CMK (cell line): ENCODE measurements around the gene PRKCZ.

Experiments used
- DNase-seq: peaks from one replicate; pipeline ENCODE4 v3.0.0-alpha.2; 2010; ENCODE audit warnings: low read depth

Gene PRKCZ

DNA sequence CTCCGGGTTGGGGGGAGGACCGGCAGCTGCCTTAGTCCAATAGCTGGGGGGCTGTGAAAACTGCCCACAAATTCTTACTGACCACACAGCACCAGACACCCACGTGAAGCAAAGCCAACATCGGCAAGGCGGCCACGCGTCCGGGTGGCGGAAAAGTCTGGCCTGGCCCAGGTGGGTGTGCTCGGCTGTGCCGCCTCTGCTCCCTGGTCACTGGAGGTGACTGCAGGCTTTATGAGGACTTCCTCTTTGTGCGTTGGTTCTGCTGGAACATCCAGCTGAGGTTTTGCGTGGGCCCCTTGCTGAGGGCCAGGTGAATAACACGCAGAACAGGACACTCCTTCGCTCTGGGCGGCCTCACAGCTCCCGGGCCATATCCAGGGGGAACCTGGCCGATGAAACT lies 108.9 kb downstream of the PRKCZ start:
- no peak for DNase-seq

DNA sequence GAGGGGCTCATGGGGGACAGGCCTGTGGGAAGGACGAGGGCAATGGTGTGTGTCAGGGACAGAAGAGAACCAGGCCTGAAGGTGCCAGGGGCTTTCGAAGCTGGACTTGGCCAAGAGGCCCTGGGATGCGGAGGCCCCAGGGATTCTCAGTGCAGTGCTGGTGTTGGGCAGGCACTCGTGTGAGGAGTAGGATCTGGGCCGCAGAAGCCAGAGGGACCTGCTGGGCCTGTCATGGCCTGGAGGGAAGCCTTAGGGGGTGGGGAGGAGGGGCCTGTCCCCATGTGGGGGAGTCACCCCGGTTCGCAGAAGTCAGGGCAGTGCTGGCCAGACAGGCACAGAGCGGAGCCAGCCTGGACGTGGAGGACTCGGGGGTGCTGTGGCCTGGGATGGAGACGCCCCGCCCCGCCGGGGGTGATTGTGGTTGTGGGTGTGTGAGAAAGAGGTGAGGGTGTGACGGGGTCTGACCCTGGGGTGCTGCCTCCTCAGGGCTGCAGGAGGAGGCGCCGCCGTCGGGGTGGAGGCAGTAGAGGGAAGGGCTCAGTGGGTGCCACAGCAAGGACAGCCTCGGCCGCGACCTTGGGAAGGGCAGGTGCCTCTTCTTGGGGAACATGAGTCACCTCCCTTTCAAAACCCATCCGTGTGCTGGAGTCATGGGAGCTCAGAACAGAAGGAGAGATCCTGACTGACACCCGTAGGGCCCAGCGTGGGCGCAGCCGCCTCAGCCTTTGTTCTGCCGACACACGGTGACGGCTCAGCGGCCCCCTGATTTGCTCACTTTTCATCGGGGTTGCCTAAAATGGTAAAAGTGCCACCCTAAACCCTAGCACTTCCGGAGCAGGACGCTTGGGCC lies 110.5 kb downstream of the PRKCZ start:
- no peak for DNase-seq

DNA sequence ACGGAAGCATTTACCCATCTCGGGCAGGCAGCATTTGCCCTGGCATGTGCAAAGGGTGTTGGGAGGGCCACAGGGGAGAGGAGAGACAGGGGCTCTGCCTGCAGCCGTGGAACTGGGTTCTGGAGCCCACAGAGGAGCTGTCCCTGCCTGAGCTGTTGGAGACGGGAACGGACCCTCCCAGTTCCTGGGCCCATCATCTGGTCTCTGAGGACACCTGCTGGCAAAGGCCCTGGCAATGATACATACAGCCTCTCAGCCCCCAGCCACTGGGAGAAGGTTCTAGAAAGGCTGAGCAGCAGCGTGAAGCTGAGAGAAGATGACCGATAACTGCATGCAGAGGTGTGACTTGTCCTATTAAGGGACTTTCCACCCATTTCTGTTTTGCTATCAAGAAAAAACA lies 113.0 kb downstream of the PRKCZ start:
- DNase-seq = no peak

DNA sequence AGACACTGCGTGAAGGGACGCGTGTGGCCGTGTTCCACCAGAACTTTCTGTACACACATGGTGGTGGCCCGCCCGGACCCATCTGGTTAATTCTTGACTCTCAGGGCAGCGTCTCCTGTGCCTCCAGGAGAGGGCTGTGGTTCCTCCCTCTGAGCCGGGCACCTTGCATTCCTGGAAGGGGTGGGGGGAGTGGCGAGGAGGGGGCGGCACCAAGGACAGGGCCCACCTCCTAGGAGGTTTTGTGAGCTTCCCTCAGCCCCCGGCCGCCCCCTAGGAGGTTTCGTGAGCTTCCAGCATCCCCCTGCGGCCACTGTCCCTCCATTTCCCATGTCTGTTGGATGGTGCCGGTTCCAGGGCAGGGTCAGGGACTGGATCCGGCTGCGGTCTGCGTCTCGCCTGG lies 115.4 kb downstream of the PRKCZ start:
- DNase-seq = no peak

DNA sequence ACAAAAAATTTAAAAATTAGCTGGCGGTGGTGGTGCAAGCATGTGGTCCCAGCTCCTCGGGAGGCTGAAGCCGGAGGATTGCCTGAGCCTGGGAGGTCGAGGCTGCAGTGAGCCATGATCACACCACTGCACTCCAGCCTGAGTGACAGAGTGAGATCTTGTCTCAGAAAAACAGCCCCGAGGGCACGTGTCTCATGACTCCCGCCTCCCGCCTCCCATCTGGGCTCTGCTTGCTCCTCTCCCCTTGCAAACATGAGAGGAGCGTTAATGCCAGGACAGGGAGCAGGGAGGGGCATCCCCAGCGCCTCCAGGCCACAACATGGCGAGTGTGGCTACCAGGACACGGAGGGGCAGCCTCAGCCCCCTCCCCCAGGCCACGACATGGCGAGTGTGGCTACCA lies 116.0 kb downstream of the PRKCZ start:
- DNase-seq = no peak

DNA sequence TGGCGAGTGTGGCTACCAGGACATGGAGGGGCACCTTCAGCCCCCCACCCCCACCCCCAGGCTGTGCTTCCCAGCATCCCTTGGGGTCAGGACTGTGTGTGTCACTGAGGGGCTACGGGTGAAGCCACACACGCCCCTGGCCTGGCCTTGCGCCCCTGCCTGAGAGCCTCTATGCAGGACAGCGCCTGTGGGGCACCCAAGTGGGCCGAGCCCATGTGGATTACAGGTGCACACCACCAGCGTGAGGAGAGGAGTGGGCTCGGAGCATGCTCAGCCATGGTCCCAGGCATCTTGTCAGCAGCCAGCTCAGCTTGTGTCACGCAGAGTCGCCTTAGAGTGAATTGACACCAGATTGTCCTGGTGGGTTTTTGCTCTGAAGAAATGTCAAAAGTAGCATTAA lies 116.5 kb downstream of the PRKCZ start:
- DNase-seq = no peak

DNA sequence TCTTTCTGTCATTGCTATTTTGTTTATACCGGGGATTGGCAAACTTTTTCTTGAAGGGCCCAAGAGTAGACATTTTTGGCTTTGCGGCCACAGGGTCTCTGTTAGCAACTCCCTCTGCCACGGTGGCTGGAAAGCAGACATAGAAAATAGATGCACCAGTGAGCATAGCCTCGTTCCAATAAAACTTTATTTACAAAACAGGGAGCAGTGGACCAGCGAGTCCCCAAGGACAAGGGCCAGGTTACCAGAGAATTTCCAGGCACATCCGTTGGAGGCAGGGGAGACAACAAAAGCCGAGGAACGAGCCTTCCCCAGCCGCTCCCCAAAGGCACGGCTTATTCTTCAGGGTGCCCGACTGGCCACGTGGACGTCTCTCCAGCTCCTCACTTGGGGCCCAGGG lies 117.9 kb downstream of the PRKCZ start:
- DNase-seq = no peak

DNA sequence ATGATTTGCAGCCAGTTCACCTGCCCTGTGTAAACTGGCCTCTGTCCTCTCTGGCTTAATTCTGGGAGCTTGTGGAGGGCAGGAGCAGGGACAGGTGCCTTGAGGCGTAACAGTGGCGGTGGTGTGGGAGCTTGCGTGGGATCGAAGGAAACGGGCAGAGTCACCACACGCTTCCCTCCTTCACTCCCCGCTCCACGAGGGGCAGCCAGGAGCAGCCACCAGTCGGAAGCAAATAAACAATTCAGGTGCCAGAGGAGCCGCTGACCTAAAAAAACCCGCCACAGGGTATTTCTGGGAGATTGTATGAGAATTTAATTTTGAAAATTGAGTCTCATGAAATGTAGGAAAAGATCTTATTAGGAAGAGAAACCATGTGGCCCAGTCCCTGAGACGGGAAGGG lies 118.3 kb downstream of the PRKCZ start:
- DNase-seq = no peak

DNA sequence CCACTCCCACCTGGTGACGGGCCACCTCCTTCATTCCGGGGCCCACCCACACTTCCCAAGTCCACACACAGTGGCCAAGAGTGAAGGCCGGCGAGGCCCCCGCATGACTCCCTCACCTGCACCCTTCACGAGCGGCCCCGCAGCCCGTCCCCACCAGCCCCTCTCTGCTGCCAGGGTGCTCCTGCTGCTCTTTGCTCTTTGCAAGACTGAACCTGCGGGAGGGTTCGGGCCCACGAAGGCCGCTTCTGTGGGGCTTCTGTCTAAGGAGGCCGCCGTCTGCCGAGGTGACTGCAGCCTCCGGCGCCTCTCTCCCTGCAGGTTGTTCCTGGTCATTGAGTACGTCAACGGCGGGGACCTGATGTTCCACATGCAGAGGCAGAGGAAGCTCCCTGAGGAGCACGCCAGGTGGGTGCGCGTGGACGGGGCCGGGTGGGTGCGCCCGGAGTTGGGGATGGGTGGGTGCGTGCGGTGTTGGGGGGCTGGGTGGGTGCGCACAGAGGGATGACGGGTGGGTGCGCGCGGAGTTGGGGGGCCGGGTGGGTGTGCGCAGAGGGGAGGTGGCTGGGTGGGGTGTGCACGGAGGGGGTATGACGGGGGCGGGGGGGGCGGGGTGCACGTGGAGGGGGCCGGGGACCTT lies 119.1 kb downstream of the PRKCZ start:
- DNase-seq = no peak

DNA sequence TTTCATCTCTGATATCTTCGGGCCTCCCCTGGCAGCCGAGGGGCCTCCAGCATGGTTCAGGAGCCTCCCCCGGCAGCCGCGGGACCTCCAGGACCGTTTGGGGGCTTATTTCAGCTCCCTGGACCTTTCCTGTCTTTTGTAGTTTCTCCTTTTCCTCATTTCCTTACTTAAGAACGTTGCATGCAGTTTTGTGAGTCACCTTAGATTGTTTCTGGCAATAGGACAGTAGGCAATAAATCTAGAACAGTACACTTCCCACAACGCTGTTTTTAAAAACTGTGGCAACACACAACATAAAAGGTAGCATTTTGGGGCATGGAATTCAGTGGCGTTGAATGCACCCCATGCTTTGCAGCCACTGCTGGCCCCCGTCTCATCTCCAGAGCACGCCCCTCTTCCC lies 120.0 kb downstream of the PRKCZ start:
- no peak for DNase-seq

DNA sequence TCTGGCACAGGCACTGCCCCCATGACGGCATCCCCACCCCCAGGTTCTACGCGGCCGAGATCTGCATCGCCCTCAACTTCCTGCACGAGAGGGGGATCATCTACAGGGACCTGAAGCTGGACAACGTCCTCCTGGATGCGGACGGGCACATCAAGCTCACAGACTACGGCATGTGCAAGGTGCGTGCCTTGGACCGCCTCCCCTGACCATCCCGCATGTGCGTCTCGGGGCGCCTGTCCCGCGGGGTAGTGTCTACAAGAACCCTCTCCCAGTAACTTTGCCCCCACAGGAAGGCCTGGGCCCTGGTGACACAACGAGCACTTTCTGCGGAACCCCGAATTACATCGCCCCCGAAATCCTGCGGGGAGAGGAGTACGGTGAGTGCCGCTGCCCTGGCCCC lies 121.8 kb downstream of the PRKCZ start:
- no peak for DNase-seq

DNA sequence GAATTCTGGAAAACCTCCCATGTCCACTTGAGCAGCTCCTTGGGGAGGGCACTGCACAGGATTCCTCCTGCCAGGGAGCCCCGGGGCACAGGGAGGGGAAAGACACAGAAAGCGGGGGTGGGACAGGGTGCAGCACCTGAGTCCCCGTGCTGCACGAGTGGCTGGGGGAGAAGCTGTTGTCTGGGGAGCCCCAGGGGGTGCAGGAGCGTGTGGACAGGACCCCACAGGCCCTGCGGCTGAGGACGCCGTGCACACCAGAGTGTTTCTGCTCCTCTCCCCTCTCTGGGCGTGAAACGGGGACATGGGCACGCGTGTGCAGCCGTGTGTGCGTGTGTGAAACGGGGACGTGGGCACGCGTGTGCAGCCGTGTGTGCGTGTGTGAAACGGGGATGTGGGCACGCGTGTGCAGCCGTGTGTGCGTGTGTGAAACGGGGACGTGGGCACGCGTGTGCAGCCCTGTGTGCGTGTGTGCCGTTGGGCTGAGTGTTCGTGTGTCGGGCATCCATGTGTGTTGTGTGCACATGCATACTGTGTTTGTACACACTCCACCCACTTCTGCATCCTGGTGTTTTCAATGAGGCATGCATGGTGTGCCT lies 122.4 kb downstream of the PRKCZ start:
- no peak for DNase-seq

DNA sequence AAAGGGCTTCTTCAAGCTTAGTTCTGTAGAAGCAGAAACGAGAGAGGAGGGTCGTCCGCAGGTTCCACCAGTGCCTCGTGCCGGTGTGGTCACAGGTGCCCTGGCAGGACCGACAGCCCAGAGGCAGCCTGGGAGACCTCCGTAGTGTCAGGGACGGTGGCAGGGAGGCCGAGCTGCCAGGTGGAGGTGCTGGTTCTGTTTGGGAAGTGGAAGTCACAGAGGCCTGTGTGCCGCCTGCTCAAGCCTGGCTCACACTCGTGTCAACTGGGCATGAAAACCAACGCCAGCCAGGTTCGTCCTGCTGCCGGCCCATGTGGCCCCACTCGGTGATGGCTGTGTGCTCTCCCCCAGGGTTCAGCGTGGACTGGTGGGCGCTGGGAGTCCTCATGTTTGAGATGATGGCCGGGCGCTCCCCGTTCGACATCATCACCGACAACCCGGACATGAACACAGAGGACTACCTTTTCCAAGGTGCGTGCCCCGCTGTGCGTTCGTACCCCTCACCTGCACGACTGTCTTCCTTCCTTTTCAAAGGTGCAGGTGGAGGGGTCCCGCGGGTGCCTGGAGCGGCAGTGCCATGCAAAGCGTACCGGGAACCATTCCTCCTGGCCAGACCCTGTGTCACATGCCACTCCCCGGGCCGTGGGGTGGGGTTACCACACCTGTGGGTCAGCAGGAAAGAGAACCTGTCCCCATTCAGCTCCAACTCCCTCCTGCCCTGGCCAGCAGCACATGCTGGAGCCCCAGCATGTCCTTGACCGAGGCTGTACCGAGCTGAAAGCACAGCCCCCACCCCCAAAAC lies 123.5 kb downstream of the PRKCZ start:
- DNase-seq = no peak

DNA sequence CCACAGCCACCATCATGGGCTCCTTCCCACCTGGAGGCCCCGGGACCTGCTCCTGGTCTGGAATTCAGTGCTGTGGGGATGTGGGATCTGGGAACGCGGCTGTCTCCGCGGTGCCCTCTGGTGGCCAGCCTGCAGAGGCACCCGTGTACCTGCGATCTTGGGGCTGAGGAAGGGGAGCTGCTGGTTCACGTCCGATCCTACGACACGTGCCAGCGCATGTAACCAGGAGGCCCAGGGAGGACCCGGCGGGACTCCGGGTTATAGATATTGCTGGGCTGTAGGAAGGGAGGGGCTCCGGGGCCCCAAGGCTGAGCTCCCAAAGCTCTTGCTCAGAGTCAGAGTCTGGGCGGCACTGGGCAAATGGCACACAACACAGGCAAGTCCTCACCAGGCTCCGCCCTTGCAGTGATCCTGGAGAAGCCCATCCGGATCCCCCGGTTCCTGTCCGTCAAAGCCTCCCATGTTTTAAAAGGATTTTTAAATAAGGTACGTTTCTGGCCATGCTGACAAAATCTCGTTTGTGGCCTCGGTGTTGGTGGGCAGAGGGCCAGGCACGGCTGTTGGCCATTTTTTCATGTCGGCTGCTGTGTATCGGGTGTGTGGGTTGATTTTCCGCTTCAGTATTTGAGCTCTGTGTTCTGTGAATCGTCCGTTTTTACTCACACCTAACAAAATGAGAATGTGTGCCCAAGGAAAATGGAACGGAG lies 124.3 kb downstream of the PRKCZ start:
- DNase-seq = peak; percentile 52

DNA sequence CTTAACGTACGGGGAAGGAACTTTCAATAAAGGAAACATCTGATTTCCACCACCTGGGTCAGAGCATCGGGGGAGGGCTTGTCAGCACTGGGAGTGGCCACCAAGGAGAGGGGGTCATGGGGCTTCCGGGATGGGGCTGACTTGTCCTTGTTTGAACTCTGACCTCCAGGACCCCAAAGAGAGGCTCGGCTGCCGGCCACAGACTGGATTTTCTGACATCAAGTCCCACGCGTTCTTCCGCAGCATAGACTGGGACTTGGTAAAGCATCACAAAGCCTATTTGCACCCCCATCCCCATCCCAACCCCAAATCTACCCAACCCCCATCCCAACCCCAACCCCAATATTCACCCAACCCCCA lies 124.8 kb downstream of the PRKCZ start:
- no peak for DNase-seq

DNA sequence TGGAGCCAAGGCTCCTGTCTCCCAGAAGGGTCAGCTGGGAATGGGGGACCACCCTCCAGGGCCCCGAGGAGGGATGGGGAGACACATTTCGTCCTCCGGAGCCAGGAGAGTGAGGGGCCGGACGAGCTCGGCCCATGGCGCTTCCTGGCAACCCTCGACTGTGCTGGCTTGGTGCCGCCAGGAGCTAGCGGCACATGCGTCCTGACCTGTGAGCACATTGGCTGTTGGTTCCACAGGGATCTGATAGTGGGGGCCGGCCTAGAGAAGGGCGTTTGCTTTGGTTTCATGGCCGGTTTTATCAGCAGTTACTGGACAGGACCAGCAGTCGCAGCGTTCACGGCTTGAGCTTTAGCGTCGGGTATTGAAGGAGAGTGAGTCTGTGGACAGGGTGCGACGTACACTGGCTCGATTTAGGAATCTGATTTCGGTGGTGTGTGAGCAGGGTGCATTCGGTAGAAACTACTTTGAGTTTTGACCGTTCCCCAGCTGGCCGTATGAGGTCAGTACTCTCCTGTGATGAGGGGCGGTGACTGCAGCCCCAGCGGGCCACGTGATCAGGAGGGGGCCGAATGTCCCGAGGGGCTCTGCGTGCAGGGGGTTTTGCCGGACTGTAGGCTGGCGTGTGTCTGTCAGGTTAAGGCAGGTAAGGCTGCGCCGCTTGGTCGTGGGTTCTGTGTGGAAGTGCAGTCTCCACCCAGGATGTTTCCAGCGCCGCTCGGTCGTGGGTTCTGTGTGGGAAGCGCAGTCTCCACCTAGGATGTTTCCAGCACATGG lies 125.7 kb downstream of the PRKCZ start:
- no peak for DNase-seq

DNA sequence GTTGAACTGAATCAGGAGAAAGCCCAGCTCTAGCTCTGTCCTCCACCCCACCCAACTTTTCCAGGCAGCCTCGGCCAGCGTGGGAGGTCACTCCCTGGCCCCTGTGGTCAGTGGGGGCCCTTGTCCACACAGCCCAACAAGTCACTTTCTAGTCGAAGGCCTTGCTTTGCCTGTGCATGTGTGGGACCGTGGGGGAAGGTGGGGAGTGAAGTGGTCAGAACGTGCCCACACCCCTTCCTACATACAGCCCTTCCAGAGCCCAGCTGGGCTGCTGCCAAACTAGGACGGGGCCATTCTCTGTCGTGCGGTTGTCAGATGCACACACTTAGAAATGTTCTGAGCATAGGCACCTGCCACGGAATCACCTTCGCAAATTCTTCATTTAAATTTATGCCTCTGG lies 126.4 kb downstream of the PRKCZ start:
- DNase-seq = no peak

DNA sequence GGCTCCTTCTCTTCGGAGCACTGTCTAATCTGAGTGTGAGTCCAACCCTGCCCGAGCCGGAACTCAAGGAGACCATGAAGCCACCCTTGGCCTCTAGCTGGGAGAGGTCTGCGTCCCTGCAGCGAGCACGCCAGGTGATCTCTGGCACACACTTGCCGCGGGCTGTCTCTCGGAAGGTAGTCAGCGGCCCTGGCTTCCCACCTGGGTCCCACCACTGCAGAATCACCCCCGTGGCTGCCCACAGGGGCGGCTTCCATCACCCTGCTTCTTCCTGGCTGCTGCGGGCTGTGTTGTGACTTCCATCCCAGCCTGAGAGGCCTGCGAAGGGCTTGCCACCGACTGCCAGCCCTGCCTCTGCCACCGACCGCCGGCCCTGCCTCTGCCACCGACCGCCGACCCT lies 127.3 kb downstream of the PRKCZ start:
- DNase-seq = no peak

DNA sequence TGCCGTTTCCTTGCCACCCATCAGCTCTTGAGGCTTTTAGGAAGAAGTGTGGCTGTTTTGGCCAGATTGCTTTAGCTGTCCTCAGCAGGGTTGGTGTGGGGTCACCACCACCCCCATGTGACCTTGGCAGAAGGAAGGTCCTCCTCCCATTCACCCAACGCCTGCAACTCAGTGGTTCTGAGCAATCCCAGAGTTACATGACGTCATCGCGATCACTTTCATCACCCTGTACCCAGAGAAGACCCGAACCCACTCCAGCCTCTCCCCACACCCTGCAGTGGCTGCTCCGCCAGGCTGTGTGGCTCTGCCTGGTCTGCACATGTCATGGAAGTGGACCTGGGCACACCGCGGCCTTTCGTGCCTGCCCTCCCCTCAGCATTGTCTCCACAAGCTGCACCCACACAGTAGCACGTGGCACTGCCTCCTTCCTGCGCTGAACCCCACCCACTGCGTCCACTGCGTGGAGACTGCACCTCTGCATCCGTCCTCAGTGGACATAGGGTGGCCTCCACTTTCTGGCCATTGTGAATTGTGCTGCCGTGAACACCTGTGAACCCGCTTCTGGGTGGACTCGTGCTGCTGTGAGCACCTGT lies 127.8 kb downstream of the PRKCZ start:
- no peak for DNase-seq

DNA sequence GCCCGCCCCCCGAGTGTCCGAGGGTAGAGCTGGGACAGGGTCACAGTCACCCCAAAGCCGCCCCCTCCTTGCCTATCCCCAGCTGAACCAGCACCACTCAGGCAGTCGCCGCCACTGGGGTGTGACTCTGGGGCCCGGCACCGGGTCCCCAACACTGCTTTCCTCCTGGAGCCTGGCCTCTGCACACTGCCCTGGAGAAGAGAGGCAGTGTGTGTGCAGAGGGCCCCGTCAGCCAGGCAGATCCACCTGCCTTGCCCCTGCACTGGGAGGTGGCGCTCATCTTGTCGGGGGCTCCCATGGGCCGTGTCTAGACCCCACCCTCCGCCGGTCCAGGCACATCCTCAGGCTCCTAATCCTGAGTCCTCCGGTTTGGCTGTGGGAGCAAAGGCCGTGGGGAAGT lies 128.7 kb downstream of the PRKCZ start:
- no peak for DNase-seq
